Gastroesophageal sphincter (tissue), 4 donors: ENCODE measurements around the gene ALDH16A1. TPM values are rescaled to one million over a fixed set of nuclear protein-coding genes. Genes with fewer than 3 reads are reported as not detected.

ENCODE experiments used
- ATAC-seq: fragments of 150-250 bp; one replicate; pipeline ENCODE4 v1.9.1; 2016; ENCODE audit warnings: mild to moderate bottlenecking, moderate library complexity
- H3K27ac ChIP-seq, 4 donors: fragments of 200-600 bp; sonication (generic) in 3 of 4; 1 replicate in 3 of 4; 2 replicates in 1 of 4; pipeline ENCODE4 v1.5.1; 2016 to 2019
- H3K27me3 ChIP-seq: fragments of 200-600 bp; sonication (generic); one replicate; pipeline ENCODE4 v1.5.1; 2019
- H3K36me3 ChIP-seq, 2 donors: fragments of 200-600 bp; sonication (generic); one replicate each; pipeline ENCODE4 v1.5.1; 2019; ENCODE audit warnings: control low read depth in 1 of 2
- H3K4me1 ChIP-seq, 3 donors: fragments of 200-600 bp; sonication (generic); 1 replicate in 2 of 3; 2 replicates in 1 of 3; pipeline ENCODE4 v1.5.1; 2016 to 2019; ENCODE audit warnings: control low read depth in 2 of 3
- H3K4me3 ChIP-seq, 2 donors: fragments of 200-600 bp; sonication (generic); one replicate each; pipeline ENCODE4 v1.5.1; 2019; ENCODE audit warnings: mild to moderate bottlenecking in 1 of 2, moderate library complexity in 1 of 2
- H3K9me3 ChIP-seq, 3 donors: fragments of 200-600 bp; sonication (generic); one replicate each; pipeline ENCODE4 v1.5.1; 2017 to 2019; ENCODE audit warnings: control low read depth in 2 of 3
- EP300 ChIP-seq: sonication (generic); formaldehyde crosslinking; IDR thresholded peaks from one replicate; pipeline ENCODE4 v1.6.1; 2017; ENCODE audit warnings: antibody characterized with exemption, mild to moderate bottlenecking
- POLR2A ChIP-seq, 2 donors: fragments of 450-650 bp; IDR thresholded peaks; one replicate each; pipeline ENCODE4 v1.6.1; 2017; ENCODE audit warnings: antibody characterized with exemption in 2 of 2, mild to moderate bottlenecking in 2 of 2, moderate library complexity in 1 of 2
- POLR2AphosphoS5 ChIP-seq: sonication (generic); formaldehyde crosslinking; IDR thresholded peaks from one replicate; pipeline ENCODE4 v1.6.1; 2017; ENCODE audit warnings: antibody characterized with exemption
- WGBS, 2 donors: methylation state at CpG; one replicate each; pipeline ENCODE4 v1.1.5; 2018; ENCODE audit warnings: low coverage in 1 of 2; 5-methylcytosine and 5-hydroxymethylcytosine counted together
- total RNA-seq, 4 donors: library from RNA; depleted of rRNA; stranded (reverse); fragments of >200 nt; gene quantifications; one replicate each; pipeline ENCODE4 v1.1.0, GENCODE V29; 2016
- TF ChIP-seq, protein P1 (sequence below), 4 experiments: fragments of 200-600 bp in 2 of 4; fragments of 450-650 bp in 2 of 4; sonication (generic) in 1 of 4; IDR thresholded peaks; one replicate each; pipeline ENCODE4 v1.5.1; 2017 to 2019; ENCODE audit warnings: antibody characterized with exemption in 4 of 4, mild to moderate bottlenecking in 2 of 4, moderate library complexity in 2 of 4

Gene ALDH16A1
- total RNA-seq, 4 donors from 2014 or later = 11.8 to 34.4 (median 22.2) TPM

DNA sequence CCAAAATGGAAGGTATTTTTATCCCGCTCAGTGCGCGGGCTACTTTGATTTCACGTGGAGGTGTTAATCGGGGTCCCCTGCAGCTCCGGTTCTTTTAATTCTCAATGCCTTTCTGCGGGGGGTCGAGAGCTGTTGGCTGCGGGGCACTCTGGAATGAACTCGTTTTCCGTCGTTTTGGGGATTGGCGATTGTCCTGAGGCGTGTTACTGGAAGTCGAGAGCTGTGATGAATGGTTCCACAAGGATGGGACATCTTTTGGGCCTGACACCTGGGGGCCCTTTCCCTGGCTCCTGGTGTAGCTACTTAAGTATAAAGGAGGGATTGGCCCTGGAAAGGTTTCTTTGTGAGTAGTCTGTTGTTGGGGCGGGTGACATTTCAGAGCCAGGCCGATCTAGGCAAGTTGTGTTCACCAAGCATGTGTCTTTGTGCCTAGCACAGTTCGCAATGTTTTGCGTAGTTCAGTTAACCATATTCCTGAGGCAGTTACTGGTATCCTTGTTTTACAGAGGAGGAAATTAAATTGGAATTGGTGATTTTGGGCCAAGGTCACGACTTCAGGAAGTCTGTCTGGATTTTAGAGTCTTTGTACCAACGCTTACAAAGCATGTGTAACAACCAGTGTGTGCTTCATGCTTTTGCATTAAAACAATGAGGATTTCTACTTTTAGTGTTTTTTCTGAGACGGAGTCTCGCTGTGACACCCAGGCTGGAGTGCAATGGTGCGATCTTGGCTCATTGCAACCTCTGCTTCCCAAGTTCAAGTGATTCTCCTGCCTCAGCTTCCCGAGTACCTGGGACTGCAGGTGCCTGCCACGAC is 35.2 kb downstream of the ALDH16A1 start:
- Histone ChIP-seq H3K27me3 (no peaks in the 10 kb centered on the region), H3K27ac (peak overlapping the region; percentile 87 to 93 (median 92)), H3K9me3 (no peaks in the 10 kb centered on the region), H3K36me3 (peaks cover 7 to 68% of the 10 kb centered on the region in 2 donors), H3K4me1 (peaks cover 7 to 39% (median 18%) of the 10 kb centered on the region in 3 donors), H3K4me3 (peak overlapping the region; percentile 73 to 92)
- TF ChIP-seq POLR2AphosphoS5 (no peak), POLR2A (IDR thresholded peaks at IDR 0.05) (no peak), EP300 (no peak)
- TF ChIP-seq, protein P1, sequence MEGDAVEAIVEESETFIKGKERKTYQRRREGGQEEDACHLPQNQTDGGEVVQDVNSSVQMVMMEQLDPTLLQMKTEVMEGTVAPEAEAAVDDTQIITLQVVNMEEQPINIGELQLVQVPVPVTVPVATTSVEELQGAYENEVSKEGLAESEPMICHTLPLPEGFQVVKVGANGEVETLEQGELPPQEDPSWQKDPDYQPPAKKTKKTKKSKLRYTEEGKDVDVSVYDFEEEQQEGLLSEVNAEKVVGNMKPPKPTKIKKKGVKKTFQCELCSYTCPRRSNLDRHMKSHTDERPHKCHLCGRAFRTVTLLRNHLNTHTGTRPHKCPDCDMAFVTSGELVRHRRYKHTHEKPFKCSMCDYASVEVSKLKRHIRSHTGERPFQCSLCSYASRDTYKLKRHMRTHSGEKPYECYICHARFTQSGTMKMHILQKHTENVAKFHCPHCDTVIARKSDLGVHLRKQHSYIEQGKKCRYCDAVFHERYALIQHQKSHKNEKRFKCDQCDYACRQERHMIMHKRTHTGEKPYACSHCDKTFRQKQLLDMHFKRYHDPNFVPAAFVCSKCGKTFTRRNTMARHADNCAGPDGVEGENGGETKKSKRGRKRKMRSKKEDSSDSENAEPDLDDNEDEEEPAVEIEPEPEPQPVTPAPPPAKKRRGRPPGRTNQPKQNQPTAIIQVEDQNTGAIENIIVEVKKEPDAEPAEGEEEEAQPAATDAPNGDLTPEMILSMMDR (IDR thresholded peaks at IDR 0.05) = no peak
- no peak for ATAC-seq
- 0 to 1% methylated on average over 15 to 26 of the region's 26 CpGs for WGBS, 2 donors

GRCh38 chr19:49488863-49489537 is 36.0 kb downstream of the ALDH16A1 start:
- ATAC-seq = no peak
- Histone ChIP-seq H3K36me3 (peaks cover 7 to 68% of the 10 kb centered on the region in 2 donors), H3K27me3 (no peaks in the 10 kb centered on the region), H3K27ac (peak overlapping the region; percentile 87 to 93 (median 92)), H3K4me1 (peaks cover 7 to 39% (median 18%) of the 10 kb centered on the region in 3 donors), H3K9me3 (no peaks in the 10 kb centered on the region), H3K4me3 (peak overlapping the region; percentile 73 to 92)
- WGBS, 2 donors = 18 to 30% methylated on average over 10 to 14 of the region's 15 CpGs
- TF ChIP-seq EP300 (no peak), POLR2AphosphoS5 (no peak), POLR2A (IDR thresholded peaks at IDR 0.05) (no peak)
- TF ChIP-seq, protein P1 (IDR thresholded peaks at IDR 0.05) = no peak

DNA sequence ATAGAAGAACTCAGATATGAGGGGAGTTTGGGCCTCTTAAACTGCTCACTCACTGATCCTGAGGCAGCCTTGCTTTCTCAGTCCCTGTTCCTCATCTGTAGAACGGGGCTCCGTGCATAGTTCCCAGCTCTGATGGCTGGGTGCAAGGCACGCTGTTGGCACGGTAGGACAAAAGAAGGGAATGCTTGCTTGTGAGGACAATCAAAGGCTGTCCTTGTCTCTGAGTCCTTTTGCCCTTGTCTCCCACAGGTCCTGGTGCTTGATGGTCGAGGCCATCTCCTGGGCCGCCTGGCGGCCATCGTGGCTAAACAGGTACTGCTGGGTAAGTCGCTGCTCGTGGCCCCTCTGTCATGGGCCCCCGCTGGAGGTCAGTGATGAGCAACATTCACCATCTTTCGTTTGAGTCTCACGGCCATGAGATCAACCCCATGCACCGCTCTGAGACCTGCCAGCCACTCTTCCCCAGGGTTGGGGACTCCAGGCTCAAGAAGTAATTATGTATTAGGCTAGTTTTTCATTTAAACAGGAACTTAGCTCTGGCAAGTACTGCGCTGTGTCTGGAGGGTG is 36.7 kb downstream of the ALDH16A1 start:
- ATAC-seq = no peak
- Histone ChIP-seq H3K4me3 (peak overlapping the region in 1 of 2 donors; percentile 73), H3K4me1 (peaks cover 7 to 39% (median 18%) of the 10 kb centered on the region in 3 donors), H3K9me3 (no peaks in the 10 kb centered on the region), H3K27ac (peak overlapping the region in 3 of 4 donors; percentile 90 to 93 (median 93)), H3K36me3 (peaks cover 7 to 62% of the 10 kb centered on the region in 2 donors), H3K27me3 (no peaks in the 10 kb centered on the region)
- TF ChIP-seq, protein P1 (IDR thresholded peaks at IDR 0.05) = no peak
- no peak for TF ChIP-seq POLR2A (IDR thresholded peaks at IDR 0.05)
- no peak for TF ChIP-seq EP300
- no peak for TF ChIP-seq POLR2AphosphoS5
- 60% methylated on average over 3 of the region's 15 CpGs; no CpG with 5 or more reads in 1 of the 2 donors for WGBS, 2 donors

GRCh38 chr19:49490287-49491029 is 37.4 kb downstream of the ALDH16A1 start:
- ATAC-seq = no peak
- 100% methylated on average over 2 of the region's 27 CpGs; no CpG with 5 or more reads in 1 of the 2 donors for WGBS, 2 donors
- H3K27ac ChIP-seq = peak overlapping the region in 3 of 4 donors; percentile 49 to 93 (median 90)

More at GRCh38 chr19:49490287-49491029, 37.4 kb downstream of the ALDH16A1 start:
- TF ChIP-seq POLR2AphosphoS5 = no peak
- TF ChIP-seq EP300 = no peak
- TF ChIP-seq, protein P1 (IDR thresholded peaks at IDR 0.05) = peak in 1 of 4 experiments; percentile 9
- no peak for TF ChIP-seq POLR2A (IDR thresholded peaks at IDR 0.05)
- H3K4me1 ChIP-seq = peaks cover 7 to 44% (median 22%) of the 10 kb centered on the region in 3 donors
- no peaks in the 10 kb centered on the region for H3K9me3 ChIP-seq
- H3K4me3 ChIP-seq = no peak overlapping the region
- no peaks in the 10 kb centered on the region for H3K27me3 ChIP-seq
- H3K36me3 ChIP-seq = peaks cover 7 to 58% of the 10 kb centered on the region in 2 donors
